B cell (primary cell): ENCODE results near the gene DPYSL4. TPM values are rescaled to one million over a fixed set of nuclear protein-coding genes. Genes with fewer than 3 reads are reported as not detected.
"Not testable (repeated sequence)": the region's sequence is repeated elsewhere in the genome, so short reads cannot be mapped to it uniquely, and the experiment has no call there.

Source experiments
- ATAC-seq: fragments of 200-7000 bp; cut with Tn5 transposase; one replicate; pipeline ENCODE4 v1.10.0; 2021; ENCODE audit warnings: low read depth, mild to moderate bottlenecking, moderate number of reproducible peaks, moderate library complexity
- CTCF ChIA-PET: fragments of 350-600 bp; sonication (Branson Sonifier 250); formaldehyde crosslinking; loops from one replicate; lab custom pipeline; 2021; ENCODE audit warnings: antibody characterized with exemption, inconsistent platforms; lab: Charles Lee
- POLR2A ChIA-PET: fragments of 350-600 bp; sonication (Branson Sonifier 250); formaldehyde crosslinking; loops from one replicate; lab custom pipeline; 2021; ENCODE audit warnings: antibody characterized with exemption; lab: Charles Lee
- DNase-seq: peaks from one replicate; pipeline ENCODE4 v3.0.0; 2013
- H2AFZ ChIP-seq: 2 replicates; pipeline ENCODE4 v1.6.1; 2012; ENCODE audit warnings: mild to moderate bottlenecking, low read depth, low read length; ENCODE audit not compliant: insufficient read depth, poor library complexity, severe bottlenecking
- H3K27ac ChIP-seq, 2 donors: 1 replicate in 1 of 2; 2 replicates in 1 of 2; pipeline ENCODE4 v1.5.1; 2012 to 2013; ENCODE audit warnings: low read length in 2 of 2, mild to moderate bottlenecking in 2 of 2, moderate library complexity in 1 of 2
- H3K27me3 ChIP-seq, 4 experiments: fragments of 200-600 bp in 1 of 4; sonication (generic) in 1 of 4; replicated peaks in 1 of 4; 1 replicate in 2 of 4; 2 replicates in 2 of 4; pipeline versions ENCODE4 v1.6.1 to v1.7.0; 2013 to 2016; ENCODE audit warnings: low read length in 3 of 4, mild to moderate bottlenecking in 2 of 4, mixed read lengths in 1 of 4, moderate library complexity in 1 of 4; ENCODE audit not compliant: insufficient read depth in 4 of 4, control insufficient read depth in 3 of 4; ENCODE audit errors: control extremely low read depth in 1 of 4
- H3K36me3 ChIP-seq, 2 experiments: replicated peaks in 1 of 2; 1 replicate in 1 of 2; 2 replicates in 1 of 2; pipeline versions ENCODE4 v1.6.1 to v1.7.1; 2013; ENCODE audit warnings: low read length in 1 of 2; ENCODE audit not compliant: insufficient read depth in 2 of 2, control insufficient read depth in 1 of 2; ENCODE audit errors: control extremely low read depth in 1 of 2, extremely low read depth in 1 of 2
- H3K4me1 ChIP-seq, 2 donors: fragments of 200-600 bp in 1 of 2; sonication (generic) in 1 of 2; 1 replicate in 1 of 2; 2 replicates in 1 of 2; pipeline versions ENCODE4 v1.5.1 to v1.6.1; 2013 to 2017; ENCODE audit warnings: low read length in 2 of 2; ENCODE audit not compliant: control insufficient read depth in 2 of 2, insufficient read depth in 2 of 2
- H3K4me2 ChIP-seq: replicated peaks from 2 replicates; pipeline ENCODE3; 2012; ENCODE audit warnings: mild to moderate bottlenecking, low read depth, low read length; ENCODE audit not compliant: poor library complexity, severe bottlenecking
- H3K4me3 ChIP-seq, 5 experiments: fragments of 200-600 bp in 1 of 5; sonication (generic) in 1 of 5; 1 replicate in 3 of 5; 2 replicates in 2 of 5; pipeline versions ENCODE4 v1.5.1 to v1.7.0; 2011 to 2016; ENCODE audit warnings: low read length in 4 of 5, mild to moderate bottlenecking in 4 of 5, low read depth in 2 of 5, control low read depth in 1 of 5, moderate library complexity in 1 of 5; ENCODE audit not compliant: insufficient read depth in 1 of 5; ENCODE audit errors: control extremely low read depth in 1 of 5, extremely low read depth in 1 of 5
- H3K79me2 ChIP-seq: fragments of 200-600 bp; sonication (generic); one replicate; pipeline ENCODE4 v1.6.0; 2016; ENCODE audit warnings: low read length; ENCODE audit not compliant: control insufficient read depth, insufficient read depth
- H3K9ac ChIP-seq: fragments of 200-600 bp; sonication (generic); 2 replicates; pipeline ENCODE4 v1.6.1; 2017; ENCODE audit warnings: mild to moderate bottlenecking, low read length, moderate library complexity
- H3K9me3 ChIP-seq, 3 donors: one replicate each; pipeline versions ENCODE4 v1.6.1 to v1.7.1; 2013; ENCODE audit warnings: low read length in 2 of 3; ENCODE audit not compliant: control insufficient read depth in 2 of 3, insufficient read depth in 1 of 3; ENCODE audit errors: control extremely low read depth in 1 of 3
- H4K20me1 ChIP-seq: 2 replicates; pipeline ENCODE4 v1.6.0; 2012; ENCODE audit warnings: mild to moderate bottlenecking, low read length; ENCODE audit not compliant: insufficient read depth, control insufficient read depth, poor library complexity, severe bottlenecking
- H3K27ac Mint-ChIP-seq: one replicate; pipeline ENCODE4 v1.8.0; 2021; ENCODE audit warnings: mixed read lengths
- H3K27me3 Mint-ChIP-seq: one replicate; pipeline ENCODE4 v1.8.0; 2021; ENCODE audit warnings: mixed read lengths
- H3K4me1 Mint-ChIP-seq: one replicate; pipeline ENCODE4 v1.8.0; 2021; ENCODE audit warnings: mixed read lengths
- H3K4me3 Mint-ChIP-seq: one replicate; pipeline ENCODE4 v1.8.0; 2021; ENCODE audit warnings: mixed read lengths
- H3K9me3 Mint-ChIP-seq: one replicate; pipeline ENCODE4 v1.8.0; 2022; ENCODE audit warnings: mixed read lengths; ENCODE audit not compliant: insufficient read depth
- EZH2 ChIP-seq: IDR thresholded peaks from 2 replicates; pipeline ENCODE4 v1.6.1; 2012; ENCODE audit warnings: borderline replicate concordance, low read depth, mild to moderate bottlenecking, moderate library complexity, low read length; ENCODE audit not compliant: insufficient read depth, poor library complexity, severe bottlenecking
- WGBS: methylation state at CpG from one replicate; pipeline ENCODE4 v1.1.5; 2013; ENCODE audit warnings: missing lambda C conversion rate; ENCODE audit not compliant: insufficient coverage; 5-methylcytosine and 5-hydroxymethylcytosine counted together
- intact Hi-C: fragments of 100-400 bp; cut with micrococcal nuclease; formaldehyde crosslinking; loops from one replicate; pipeline ENCODE4 v1.10.0; 2022
- polyA plus RNA-seq: library from polyadenylated mRNA; depleted of rRNA; stranded (reverse); fragments of >200 nt; gene quantifications from 2 replicates; pipeline ENCODE4 v1.2.3, GENCODE V29; 2012
- total RNA-seq, 2 donors: library from RNA; stranded (reverse); fragments of 120-200 nt in 1 of 2; gene quantifications; 1 replicate in 1 of 2; 2 replicates in 1 of 2; pipeline versions ENCODE4 v1.2.3 to v1.2.4, GENCODE V29; 2013 to 2022
- TF ChIP-seq, protein P1 (sequence below): fragments of 200-600 bp; IDR thresholded peaks from one replicate; pipeline ENCODE4 v1.8.0; 2022; ENCODE audit warnings: antibody characterized with exemption, mild to moderate bottlenecking

Gene DPYSL4
- total and polyA plus RNA-seq, 2 donors (not counting 1 experiment from before 2014, with no cell fraction given), result 0.03 to 0.22 TPM

DNA sequence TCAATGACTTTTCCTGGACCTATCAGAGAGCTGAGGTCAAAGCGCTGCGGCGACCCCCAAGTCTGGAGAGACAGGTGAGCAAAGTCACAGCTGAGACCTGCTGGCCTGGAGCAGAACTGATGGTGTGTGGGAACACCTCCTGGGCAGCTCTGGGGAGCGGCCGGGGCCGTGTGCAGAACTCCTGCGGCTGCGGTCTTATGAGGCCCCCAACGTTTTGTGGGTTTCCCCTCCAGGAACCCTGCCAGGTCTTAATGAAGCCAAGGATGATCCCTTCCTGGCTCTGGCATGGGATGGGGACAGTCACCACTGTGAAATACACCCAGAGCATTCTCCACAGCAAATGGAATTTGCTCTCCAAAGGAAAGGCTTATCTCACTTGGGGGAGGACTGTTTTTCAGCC, 26.1 kb downstream of the DPYSL4 start:
- Histone ChIP-seq H3K36me3 (no peaks in the 10 kb centered on the region), H3K79me2 (no peaks in the 10 kb centered on the region), H3K27me3 (no peaks in the 10 kb centered on the region), H3K9me3 (peaks cover 0 to 36% (median 24%) of the 10 kb centered on the region in 3 donors), H3K4me2 (no peak overlapping the region), H3K4me3 (no peak overlapping the region), H3K27ac (no peak overlapping the region), H4K20me1 (no peaks in the 10 kb centered on the region), H3K4me1 (no peaks in the 10 kb centered on the region), H3K9ac (no peak overlapping the region), H2AFZ (no peak overlapping the region)
- no peak for DNase-seq
- POLR2A ChIA-PET, result no interaction called here
- TF ChIP-seq EZH2, result no peak
- TF ChIP-seq, protein P1, sequence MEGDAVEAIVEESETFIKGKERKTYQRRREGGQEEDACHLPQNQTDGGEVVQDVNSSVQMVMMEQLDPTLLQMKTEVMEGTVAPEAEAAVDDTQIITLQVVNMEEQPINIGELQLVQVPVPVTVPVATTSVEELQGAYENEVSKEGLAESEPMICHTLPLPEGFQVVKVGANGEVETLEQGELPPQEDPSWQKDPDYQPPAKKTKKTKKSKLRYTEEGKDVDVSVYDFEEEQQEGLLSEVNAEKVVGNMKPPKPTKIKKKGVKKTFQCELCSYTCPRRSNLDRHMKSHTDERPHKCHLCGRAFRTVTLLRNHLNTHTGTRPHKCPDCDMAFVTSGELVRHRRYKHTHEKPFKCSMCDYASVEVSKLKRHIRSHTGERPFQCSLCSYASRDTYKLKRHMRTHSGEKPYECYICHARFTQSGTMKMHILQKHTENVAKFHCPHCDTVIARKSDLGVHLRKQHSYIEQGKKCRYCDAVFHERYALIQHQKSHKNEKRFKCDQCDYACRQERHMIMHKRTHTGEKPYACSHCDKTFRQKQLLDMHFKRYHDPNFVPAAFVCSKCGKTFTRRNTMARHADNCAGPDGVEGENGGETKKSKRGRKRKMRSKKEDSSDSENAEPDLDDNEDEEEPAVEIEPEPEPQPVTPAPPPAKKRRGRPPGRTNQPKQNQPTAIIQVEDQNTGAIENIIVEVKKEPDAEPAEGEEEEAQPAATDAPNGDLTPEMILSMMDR, result no peak
- CTCF ChIA-PET, result no interaction called here
- Mint-ChIP-seq H3K27ac (no peak overlapping the region), H3K9me3 (peaks cover 16% of the 10 kb centered on the region), H3K4me1 (peaks cover 5% of the 10 kb centered on the region), H3K27me3 (no peaks in the 10 kb centered on the region), H3K4me3 (no peak overlapping the region)
- no peak for ATAC-seq
- WGBS, result 88% methylated on average over 9 of the region's 9 CpGs
- intact Hi-C loops, result no loop called here

DNA sequence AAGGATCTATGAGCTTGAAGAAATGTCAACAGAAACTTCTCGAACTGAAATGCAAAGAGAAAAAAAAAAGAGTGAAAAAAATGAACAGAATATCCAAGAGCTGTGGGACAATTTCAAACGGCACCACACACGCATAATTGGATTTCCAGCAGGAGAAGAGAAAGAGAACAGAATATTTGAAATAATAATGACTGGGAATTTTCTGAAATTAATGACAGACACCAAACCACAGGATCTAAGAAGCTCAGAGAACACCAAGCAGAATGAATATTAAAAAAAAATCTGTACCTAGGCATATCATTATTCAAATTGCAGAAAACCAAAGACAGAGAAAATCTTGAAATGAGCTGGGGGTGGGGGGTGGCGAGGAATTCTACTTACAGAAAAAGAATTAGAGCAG, 27.2 kb downstream of the DPYSL4 start:
- DNase-seq (no peak), ATAC-seq (no peak)
- WGBS, result no CpG with 5 or more reads among the region's 4 CpGs
- peaks cover under 1% of the 10 kb centered on the region for H3K4me1 Mint-ChIP-seq
- POLR2A ChIA-PET, result interaction anchor here (0.6 kb wide), 1 partner anchor 207 kb away, joined by 3 read pairs; no protein-coding TSS in a partner anchor
- intact Hi-C loops, result no loop called here
- Histone ChIP-seq H3K79me2 (no peaks in the 10 kb centered on the region), H3K4me1 (no peaks in the 10 kb centered on the region), H2AFZ (no peak overlapping the region), H3K9ac (no peak overlapping the region), H3K4me3 (no peak overlapping the region), H3K27ac (no peak overlapping the region), H3K4me2 (no peak overlapping the region), H3K36me3 (no peaks in the 10 kb centered on the region), H4K20me1 (no peaks in the 10 kb centered on the region), H3K27me3 (no peaks in the 10 kb centered on the region), H3K9me3 (peaks cover 0 to 43% (median 24%) of the 10 kb centered on the region in 3 donors)
- H3K27ac Mint-ChIP-seq, result no peak overlapping the region
- CTCF ChIA-PET, result interaction anchor here (0.7 kb wide), 1 partner anchor 8 kb away, joined by 3 read pairs; no protein-coding TSS in a partner anchor
- H3K27me3 Mint-ChIP-seq, result no peaks in the 10 kb centered on the region
- peaks cover 16% of the 10 kb centered on the region for H3K9me3 Mint-ChIP-seq
- no peak overlapping the region for H3K4me3 Mint-ChIP-seq
- no peak for TF ChIP-seq EZH2

DNA sequence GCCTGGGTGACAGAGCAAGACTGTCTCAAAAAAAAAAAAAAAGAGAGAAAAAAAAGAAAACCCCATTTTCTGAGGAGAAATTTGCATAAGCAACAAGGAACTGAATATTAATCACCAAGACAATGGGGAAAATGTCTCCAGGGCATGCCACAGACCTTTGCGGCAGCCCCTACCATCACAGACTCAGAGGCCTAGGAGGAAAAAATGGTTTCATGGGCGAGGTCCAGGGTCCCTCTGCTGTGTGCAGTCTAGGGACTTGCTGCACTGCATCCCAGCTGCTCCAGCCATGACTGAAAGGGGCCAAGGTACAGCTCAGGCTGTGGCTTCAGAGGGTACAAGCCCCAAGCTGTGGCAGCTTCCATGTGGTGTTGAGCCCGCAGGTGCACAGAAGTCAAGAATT, 29.7 kb downstream of the DPYSL4 start:
- H3K9me3 ChIP-seq, result peaks cover 0 to 50% (median 24%) of the 10 kb centered on the region in 3 donors
- CTCF ChIA-PET, H3K27me3 ChIP-seq, H3K9ac ChIP-seq, intact Hi-C loops, H3K4me3 ChIP-seq, H3K4me1 Mint-ChIP-seq, H3K27ac ChIP-seq, H3K79me2 ChIP-seq, H3K4me2 ChIP-seq, DNase-seq, H4K20me1 ChIP-seq, H3K27ac Mint-ChIP-seq, POLR2A ChIA-PET, H3K4me3 Mint-ChIP-seq, H3K27me3 Mint-ChIP-seq, ATAC-seq, H3K36me3 ChIP-seq, H2AFZ ChIP-seq, H3K4me1 ChIP-seq: not testable (repeated sequence)
- H3K9me3 Mint-ChIP-seq, result peaks cover 16% of the 10 kb centered on the region
- 85% methylated on average over 3 of the region's 3 CpGs for WGBS
